GM18868 (cell line): ENCODE results near the gene ATAD2B.
A peak's percentile ranks its signal among the peaks of the same experiment; 100 is the strongest.
"Not testable (repeated sequence)": the region's sequence is repeated elsewhere in the genome, so short reads cannot be mapped to it uniquely, and the experiment has no call there.

Source experiments
- ATAC-seq: cut with Tn5 transposase; IDR thresholded peaks from one replicate; pipeline ENCODE4 v1.9.1; 2021; ENCODE audit warnings: mild to moderate bottlenecking, moderate library complexity; ENCODE audit not compliant: unreplicated experiment

ATAD2B gene

GRCh38 chr2:23753291-23754010 lies 173.5 kb downstream of the ATAD2B start:
- ATAC-seq = no peak

GRCh38 chr2:23751747-23752265 lies 175.1 kb downstream of the ATAD2B start:
- ATAC-seq = no peak

- peak; percentile 35 for ATAC-seq
These were observed 180.6 kb downstream of the ATAD2B start for GRCh38 chr2:23746141-23746863.

GRCh38 chr2:23745726-23746105 lies 181.2 kb downstream of the ATAD2B start:
- peak; percentile 93 for ATAC-seq

- ATAC-seq = peak; percentile 29
These were observed 181.7 kb downstream of the ATAD2B start for GRCh38 chr2:23745068-23745725.

- ATAC-seq = not testable (repeated sequence)
These were observed 190.1 kb downstream of the ATAD2B start for GRCh38 chr2:23736783-23737182.

GRCh38 chr2:23734416-23734815 lies 192.5 kb downstream of the ATAD2B start:
- ATAC-seq = no peak

- not testable (repeated sequence) for ATAC-seq
These were observed 203.9 kb downstream of the ATAD2B start for GRCh38 chr2:23723029-23723428.

- no peak for ATAC-seq
These were observed 204.7 kb downstream of the ATAD2B start for GRCh38 chr2:23722255-23722654.

GRCh38 chr2:23721454-23721826 lies 205.5 kb downstream of the ATAD2B start:
- no peak for ATAC-seq

GRCh38 chr2:23720705-23721453 lies 206.0 kb downstream of the ATAD2B start:
- ATAC-seq = no peak

- ATAC-seq = no peak
These were observed 207.2 kb downstream of the ATAD2B start for GRCh38 chr2:23719716-23720115.

GRCh38 chr2:23718931-23719700 lies 207.8 kb downstream of the ATAD2B start:
- ATAC-seq = no peak

GRCh38 chr2:23713351-23713750 lies 213.6 kb downstream of the ATAD2B start:
- no peak for ATAC-seq

- no peak for ATAC-seq
These were observed 214.2 kb downstream of the ATAD2B start for GRCh38 chr2:23712756-23713151.

GRCh38 chr2:23711979-23712755 lies 214.8 kb downstream of the ATAD2B start:
- ATAC-seq = no peak

GRCh38 chr2:23709311-23709710 lies 217.6 kb downstream of the ATAD2B start:
- no peak for ATAC-seq

GRCh38 chr2:23708771-23709170 lies 218.2 kb downstream of the ATAD2B start:
- no peak for ATAC-seq

- ATAC-seq = no peak
These were observed 219.8 kb downstream of the ATAD2B start for GRCh38 chr2:23707096-23707495.
